Measurements from ENCODE around the gene OOSP4A.
"Not testable (repeated sequence)": the region's sequence is repeated elsewhere in the genome, so short reads cannot be mapped to it uniquely, and the experiment has no call there.

Gene OOSP4A

DNA sequence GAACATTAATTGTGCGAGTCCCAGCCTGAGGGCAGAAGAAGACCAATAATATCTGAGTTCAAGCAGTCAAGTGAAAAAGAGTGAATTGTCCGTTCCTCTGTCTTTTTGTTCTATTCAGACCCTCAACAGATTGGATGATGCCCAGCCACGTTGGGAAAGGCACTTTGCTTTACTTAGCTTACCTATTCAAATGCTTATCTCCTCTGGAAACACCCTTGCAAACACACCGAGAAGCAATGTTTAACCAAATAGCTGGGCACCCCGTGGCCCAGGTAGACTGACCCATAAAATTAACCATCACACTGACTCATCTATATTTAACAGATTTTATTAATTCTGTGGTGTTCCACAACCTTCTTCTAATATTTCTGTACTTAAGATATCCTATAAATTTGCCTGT is 9.3 kb downstream of the OOSP4A start:
- no peak overlapping the region for H3K4me3 ChIP-seq (ENCODE audit: control insufficient read depth in 1 of 7, extremely low read depth in 1 of 7, insufficient read depth in 4 of 7, low read depth in 2 of 7, low read length in 6 of 7)

GRCh38 chr11:59981106-59981770 is 17.4 kb downstream of the OOSP4A start:
- ChIA-PET POLR2A (no interaction called here), CTCF (no interaction called here)
- Histone ChIP-seq H3K27me3 (replicated peaks in 2 of 5; ENCODE audit: control insufficient read depth in 4 of 5, insufficient read depth in 5 of 5, low read length in 4 of 5) (no peaks in the 10 kb centered on the region), H3K27ac (ENCODE audit: insufficient read depth in 1 of 2, low read depth in 1 of 2, low read length in 2 of 2, poor library complexity in 1 of 2, severe bottlenecking in 2 of 2) (no peak overlapping the region), H3K4me3 (ENCODE audit: control insufficient read depth in 1 of 7, extremely low read depth in 1 of 7, insufficient read depth in 4 of 7, low read depth in 2 of 7, low read length in 6 of 7) (no peak overlapping the region), H3K36me3 (ENCODE audit: control insufficient read depth in 4 of 4, insufficient read depth in 4 of 4, low read length in 3 of 4) (no peaks in the 10 kb centered on the region), H3K4me1 (ENCODE audit: control extremely low read depth in 1 of 4, control insufficient read depth in 4 of 4, insufficient read depth in 4 of 4, low read length in 3 of 4) (no peaks in the 10 kb centered on the region), H3K9me3 (ENCODE audit: control extremely low read depth in 1 of 5, control insufficient read depth in 4 of 5, insufficient read depth in 2 of 5, low read depth in 1 of 5, low read length in 4 of 5) (peaks cover 0 to 2% (median 0%) of the 10 kb centered on the region in 5 experiments)
- no peak for DNase-seq
- WGBS (ENCODE audit: insufficient coverage), result no CpG with 5 or more reads among the region's 4 CpGs

More for the DNA sequence above, 9.3 kb downstream of the OOSP4A start:
- WGBS (ENCODE audit: insufficient coverage), result 89% methylated on average over 3 of the region's 5 CpGs
- Histone ChIP-seq H3K36me3 (ENCODE audit: control insufficient read depth in 4 of 4, insufficient read depth in 4 of 4, low read length in 3 of 4) (no peaks in the 10 kb centered on the region), H3K4me1 (ENCODE audit: control extremely low read depth in 1 of 4, control insufficient read depth in 4 of 4, insufficient read depth in 4 of 4, low read length in 3 of 4) (no peaks in the 10 kb centered on the region), H3K27me3 (replicated peaks in 2 of 5; ENCODE audit: control insufficient read depth in 4 of 5, insufficient read depth in 5 of 5, low read length in 4 of 5) (no peaks in the 10 kb centered on the region), H3K9me3 (ENCODE audit: control extremely low read depth in 1 of 5, control insufficient read depth in 4 of 5, insufficient read depth in 2 of 5, low read depth in 1 of 5, low read length in 4 of 5) (peaks cover 0 to 2% (median 0%) of the 10 kb centered on the region in 5 experiments), H3K27ac (ENCODE audit: insufficient read depth in 1 of 2, low read depth in 1 of 2, low read length in 2 of 2, poor library complexity in 1 of 2, severe bottlenecking in 2 of 2) (no peak overlapping the region)
- ChIA-PET POLR2A (no interaction called here), CTCF (no interaction called here)
- DNase-seq, result no peak

DNA sequence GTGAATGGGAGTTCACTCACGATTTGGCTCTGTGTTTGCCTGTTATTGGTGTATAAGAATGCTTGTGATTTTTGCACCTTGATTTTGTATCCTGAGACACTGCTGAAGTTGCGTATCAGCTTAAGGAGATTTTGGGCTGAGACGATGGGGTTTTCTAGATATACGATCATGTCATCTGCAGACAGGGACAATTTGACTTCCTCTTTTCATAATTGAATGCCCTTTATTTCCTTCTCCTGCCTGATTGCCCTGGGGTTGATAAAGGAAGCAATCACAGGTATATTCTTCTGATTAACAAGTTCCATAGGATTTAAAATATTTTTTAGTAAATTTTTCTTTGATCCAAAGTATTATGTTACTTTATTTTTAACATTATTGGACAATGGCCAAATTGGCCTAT is 18.2 kb downstream of the OOSP4A start:
- H3K9me3 ChIP-seq (ENCODE audit: control extremely low read depth in 1 of 5, control insufficient read depth in 4 of 5, insufficient read depth in 2 of 5, low read depth in 1 of 5, low read length in 4 of 5); H3K36me3 ChIP-seq (ENCODE audit: control insufficient read depth in 4 of 4, insufficient read depth in 4 of 4, low read length in 3 of 4); H3K27me3 ChIP-seq (replicated peaks in 2 of 5; ENCODE audit: control insufficient read depth in 4 of 5, insufficient read depth in 5 of 5, low read length in 4 of 5); H3K4me3 ChIP-seq (ENCODE audit: control insufficient read depth in 1 of 7, extremely low read depth in 1 of 7, insufficient read depth in 4 of 7, low read depth in 2 of 7, low read length in 6 of 7); CTCF ChIA-PET; POLR2A ChIA-PET; H3K27ac ChIP-seq (ENCODE audit: insufficient read depth in 1 of 2, low read depth in 1 of 2, low read length in 2 of 2, poor library complexity in 1 of 2, severe bottlenecking in 2 of 2); H3K4me1 ChIP-seq (ENCODE audit: control extremely low read depth in 1 of 4, control insufficient read depth in 4 of 4, insufficient read depth in 4 of 4, low read length in 3 of 4): not testable (repeated sequence)
- peak in 1 of 3 donors; percentile 22 for DNase-seq
- no CpG with 5 or more reads among the region's 4 CpGs for whole genome bisulfite sequencing (ENCODE audit: insufficient coverage)

- POLR2A ChIA-PET, result no interaction called here
- Histone ChIP-seq H3K27me3 (replicated peaks in 2 of 5; ENCODE audit: control insufficient read depth in 4 of 5, insufficient read depth in 5 of 5, low read length in 4 of 5) (no peaks in the 10 kb centered on the region), H3K4me1 (ENCODE audit: control extremely low read depth in 1 of 4, control insufficient read depth in 4 of 4, insufficient read depth in 4 of 4, low read length in 3 of 4) (no peaks in the 10 kb centered on the region), H3K4me3 (ENCODE audit: control insufficient read depth in 1 of 7, extremely low read depth in 1 of 7, insufficient read depth in 4 of 7, low read depth in 2 of 7, low read length in 6 of 7) (no peak overlapping the region), H3K9me3 (ENCODE audit: control extremely low read depth in 1 of 5, control insufficient read depth in 4 of 5, insufficient read depth in 2 of 5, low read depth in 1 of 5, low read length in 4 of 5) (peaks cover 0 to 7% (median 0%) of the 10 kb centered on the region in 5 experiments), H3K36me3 (ENCODE audit: control insufficient read depth in 4 of 4, insufficient read depth in 4 of 4, low read length in 3 of 4) (no peaks in the 10 kb centered on the region), H3K27ac (ENCODE audit: insufficient read depth in 1 of 2, low read depth in 1 of 2, low read length in 2 of 2, poor library complexity in 1 of 2, severe bottlenecking in 2 of 2) (no peak overlapping the region)
- no peak for DNase-seq
- CTCF ChIA-PET, result interaction anchor here (0.7 kb wide), 1 partner anchor 9 kb away, joined by 3 read pairs; no protein-coding TSS in a partner anchor
- no CpG with 5 or more reads among the region's 1 CpG for WGBS (ENCODE audit: insufficient coverage)
Observed at GRCh38 chr11:59983212-59983611, 19.4 kb downstream of the OOSP4A start.

GRCh38 chr11:59984368-59984767 is 20.5 kb downstream of the OOSP4A start:
- Histone ChIP-seq H3K9me3 (ENCODE audit: control extremely low read depth in 1 of 5, control insufficient read depth in 4 of 5, insufficient read depth in 2 of 5, low read depth in 1 of 5, low read length in 4 of 5) (peaks cover 0 to 13% (median 0%) of the 10 kb centered on the region in 5 experiments), H3K27ac (ENCODE audit: insufficient read depth in 1 of 2, low read depth in 1 of 2, low read length in 2 of 2, poor library complexity in 1 of 2, severe bottlenecking in 2 of 2) (no peak overlapping the region), H3K4me1 (ENCODE audit: control extremely low read depth in 1 of 4, control insufficient read depth in 4 of 4, insufficient read depth in 4 of 4, low read length in 3 of 4) (no peaks in the 10 kb centered on the region), H3K36me3 (ENCODE audit: control insufficient read depth in 4 of 4, insufficient read depth in 4 of 4, low read length in 3 of 4) (no peaks in the 10 kb centered on the region), H3K27me3 (replicated peaks in 2 of 5; ENCODE audit: control insufficient read depth in 4 of 5, insufficient read depth in 5 of 5, low read length in 4 of 5) (no peaks in the 10 kb centered on the region), H3K4me3 (ENCODE audit: control insufficient read depth in 1 of 7, extremely low read depth in 1 of 7, insufficient read depth in 4 of 7, low read depth in 2 of 7, low read length in 6 of 7) (no peak overlapping the region)
- no CpG with 5 or more reads among the region's 3 CpGs for WGBS (ENCODE audit: insufficient coverage)
- ChIA-PET CTCF (no interaction called here), POLR2A (no interaction called here)
- no peak for DNase-seq

DNA sequence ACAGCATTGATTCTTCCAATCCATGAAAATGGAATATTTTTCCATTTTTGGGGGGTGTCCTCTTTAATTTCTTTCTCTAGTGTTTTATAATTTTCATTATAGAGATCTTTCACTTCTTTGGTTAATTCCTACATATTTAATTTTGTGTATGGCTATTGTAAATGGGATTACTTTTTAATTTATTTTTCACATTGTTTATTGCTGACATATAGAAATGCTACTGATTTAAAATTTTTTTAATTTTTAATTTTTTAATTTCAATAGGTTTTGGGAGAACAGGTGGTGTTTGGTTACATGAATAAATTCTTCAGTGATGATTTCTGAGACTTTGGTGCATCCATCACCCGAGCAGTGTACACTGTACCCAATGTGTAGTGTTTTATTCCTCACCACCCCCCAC is 26.6 kb downstream of the OOSP4A start:
- Histone ChIP-seq H3K4me1 (ENCODE audit: control extremely low read depth in 1 of 4, control insufficient read depth in 4 of 4, insufficient read depth in 4 of 4, low read length in 3 of 4) (no peaks in the 10 kb centered on the region), H3K9me3 (ENCODE audit: control extremely low read depth in 1 of 5, control insufficient read depth in 4 of 5, insufficient read depth in 2 of 5, low read depth in 1 of 5, low read length in 4 of 5) (peaks cover 1 to 28% (median 2%) of the 10 kb centered on the region in 5 experiments), H3K36me3 (ENCODE audit: control insufficient read depth in 4 of 4, insufficient read depth in 4 of 4, low read length in 3 of 4) (no peaks in the 10 kb centered on the region), H3K27me3 (replicated peaks in 2 of 5; ENCODE audit: control insufficient read depth in 4 of 5, insufficient read depth in 5 of 5, low read length in 4 of 5) (no peaks in the 10 kb centered on the region), H3K27ac (ENCODE audit: insufficient read depth in 1 of 2, low read depth in 1 of 2, low read length in 2 of 2, poor library complexity in 1 of 2, severe bottlenecking in 2 of 2) (no peak overlapping the region), H3K4me3 (ENCODE audit: control insufficient read depth in 1 of 7, extremely low read depth in 1 of 7, insufficient read depth in 4 of 7, low read depth in 2 of 7, low read length in 6 of 7) (no peak overlapping the region)
- ChIA-PET CTCF (no interaction called here), POLR2A (no interaction called here)
- no peak for DNase-seq
- WGBS (ENCODE audit: insufficient coverage), result no CpG with 5 or more reads among the region's 1 CpG

DNA sequence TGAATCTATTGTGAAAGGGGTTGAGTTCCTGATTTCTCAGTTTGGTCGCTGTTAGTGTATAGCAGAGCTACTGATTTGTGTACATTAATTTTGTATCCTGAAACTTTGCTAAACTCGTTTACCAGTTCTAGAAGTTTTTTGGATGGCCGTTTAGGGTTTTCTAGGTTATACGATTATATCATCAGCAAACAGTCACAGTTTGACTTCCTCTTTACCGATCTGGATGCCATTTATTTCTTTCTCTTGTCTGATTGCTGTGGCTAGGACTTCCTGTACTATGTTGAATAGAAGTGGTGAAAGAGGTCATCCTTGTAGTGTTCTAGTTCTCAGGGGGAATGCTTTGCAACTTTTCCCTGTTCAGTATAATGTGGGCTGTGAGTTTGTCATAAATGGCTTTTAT is 28.6 kb downstream of the OOSP4A start:
- Histone ChIP-seq H3K36me3 (ENCODE audit: control insufficient read depth in 4 of 4, insufficient read depth in 4 of 4, low read length in 3 of 4) (no peaks in the 10 kb centered on the region), H3K4me3 (ENCODE audit: control insufficient read depth in 1 of 7, extremely low read depth in 1 of 7, insufficient read depth in 4 of 7, low read depth in 2 of 7, low read length in 6 of 7) (no peak overlapping the region), H3K27ac (ENCODE audit: insufficient read depth in 1 of 2, low read depth in 1 of 2, low read length in 2 of 2, poor library complexity in 1 of 2, severe bottlenecking in 2 of 2) (no peak overlapping the region), H3K9me3 (ENCODE audit: control extremely low read depth in 1 of 5, control insufficient read depth in 4 of 5, insufficient read depth in 2 of 5, low read depth in 1 of 5, low read length in 4 of 5) (peaks cover 1 to 25% (median 2%) of the 10 kb centered on the region in 5 experiments), H3K27me3 (replicated peaks in 2 of 5; ENCODE audit: control insufficient read depth in 4 of 5, insufficient read depth in 5 of 5, low read length in 4 of 5) (no peaks in the 10 kb centered on the region), H3K4me1 (ENCODE audit: control extremely low read depth in 1 of 4, control insufficient read depth in 4 of 4, insufficient read depth in 4 of 4, low read length in 3 of 4) (no peaks in the 10 kb centered on the region)
- CTCF ChIA-PET, result no interaction called here
- no CpG with 5 or more reads among the region's 5 CpGs for WGBS (ENCODE audit: insufficient coverage)
- peak in 2 of 3 donors; percentile 35 to 68 for DNase-seq
- POLR2A ChIA-PET, result no interaction called here

All from common myeloid progenitor, CD34-positive (primary cell).